SK-N-SH (cell line): ENCODE measurements around the gene ZNF587B. TPM values are rescaled to one million over a fixed set of nuclear protein-coding genes. Genes with fewer than 3 reads are reported as not detected.

Source experiments
- CTCF ChIA-PET: fragments of 300-600, 350-600 bp; formaldehyde crosslinking; extraction: SDS; loops from one replicate; lab custom pipeline; 2021; lab: Yijun Ruan, JAX
- POLR2A ChIA-PET: fragments of 350-600 bp; sonication (Branson Sonifier 250); formaldehyde crosslinking; extraction: SDS; loops from one replicate; lab custom pipeline; 2020; ENCODE audit warnings: antibody characterized with exemption, inconsistent platforms; lab: Yijun Ruan, JAX
- DNase-seq: peaks from one replicate; pipeline ENCODE4 v3.0.0; 2012
- H2AFZ ChIP-seq: fragments of 200-600 bp; sonication (generic); 2 replicates; pipeline ENCODE4 v1.8.1; 2016; ENCODE audit warnings: antibody characterized with exemption, mild to moderate bottlenecking, low read depth
- H3F3A ChIP-seq: fragments of 200-600 bp; sonication (generic); replicated peaks from 2 replicates; pipeline ENCODE3; 2016; ENCODE audit warnings: antibody characterized with exemption, mild to moderate bottlenecking; ENCODE audit not compliant: insufficient read depth
- H3K27ac ChIP-seq, 2 experiments: fragments of 200-500 bp in 1 of 2; fragments of 200-600 bp in 1 of 2; sonication (Bioruptor generic) in 1 of 2; sonication (generic), shearing (Covaris generic) in 1 of 2; 2 replicates each; pipeline versions ENCODE4 v1.5.1 to v1.6.1; 2014 to 2016; ENCODE audit warnings: low read depth in 2 of 2, inconsistent platforms in 1 of 2, low read length in 1 of 2, mild to moderate bottlenecking in 1 of 2, mixed read lengths in 1 of 2
- H3K27me3 ChIP-seq: fragments of 200-600 bp; sonication (generic), shearing (Covaris generic); 2 replicates; pipeline ENCODE4 v1.6.1; 2016; ENCODE audit warnings: mixed run types; ENCODE audit not compliant: insufficient read depth
- H3K36me3 ChIP-seq, 2 experiments: fragments of 200-500 bp in 1 of 2; fragments of 200-600 bp in 1 of 2; sonication (Bioruptor generic) in 1 of 2; sonication (generic) in 1 of 2; replicated peaks in 1 of 2; 2 replicates each; pipeline versions ENCODE3 to v1.5.1; 2014 to 2016; ENCODE audit warnings: low read length in 1 of 2, mild to moderate bottlenecking in 1 of 2; ENCODE audit not compliant: insufficient read depth in 2 of 2, control insufficient read depth in 1 of 2
- H3K4me1 ChIP-seq, 2 experiments: fragments of 200-500 bp in 1 of 2; fragments of 200-600 bp in 1 of 2; sonication (Bioruptor generic) in 1 of 2; sonication (generic), shearing (Covaris generic) in 1 of 2; 2 replicates each; pipeline versions ENCODE4 v1.5.1 to v1.6.1; 2014 to 2016; ENCODE audit warnings: low read depth in 1 of 2, low read length in 1 of 2, mixed run types in 1 of 2; ENCODE audit not compliant: insufficient read depth in 2 of 2, control insufficient read depth in 1 of 2
- H3K4me2 ChIP-seq: fragments of 200-600 bp; sonication (generic), shearing (Covaris generic); 2 replicates; pipeline ENCODE4 v1.6.1; 2017; ENCODE audit warnings: mixed run types
- H3K4me3 ChIP-seq, 2 experiments: fragments of 200-500 bp in 1 of 2; fragments of 200-600 bp in 1 of 2; sonication (Bioruptor generic) in 1 of 2; sonication (generic), shearing (Covaris generic) in 1 of 2; 2 replicates each; pipeline versions ENCODE4 v1.5.1 to v1.8.1; 2014 to 2016; ENCODE audit warnings: low read depth in 2 of 2, inconsistent platforms in 1 of 2, low read length in 1 of 2, mild to moderate bottlenecking in 1 of 2, mixed read lengths in 1 of 2, moderate library complexity in 1 of 2
- H3K79me2 ChIP-seq: fragments of 200-600 bp; sonication (generic); 2 replicates; pipeline ENCODE4 v1.8.1; 2017; ENCODE audit warnings: mild to moderate bottlenecking; ENCODE audit not compliant: insufficient read depth
- H3K9ac ChIP-seq: fragments of 200-600 bp; sonication (generic); 2 replicates; pipeline ENCODE4 v1.6.1; 2017; ENCODE audit warnings: mixed run types
- H3K9me2 ChIP-seq: fragments of 200-600 bp; sonication (generic); 2 replicates; pipeline ENCODE4 v1.6.1; 2017; ENCODE audit warnings: mixed run types
- H3K9me3 ChIP-seq: fragments of 200-600 bp; sonication (generic); 2 replicates; pipeline ENCODE4 v1.6.1; 2017; ENCODE audit warnings: mixed run types, mild to moderate bottlenecking, moderate library complexity
- H4K20me1 ChIP-seq: fragments of 200-600 bp; sonication (generic); 2 replicates; pipeline ENCODE4 v1.6.1; 2017; ENCODE audit warnings: mild to moderate bottlenecking, mixed run types; ENCODE audit not compliant: insufficient read depth
- CHD2 ChIP-seq: fragments of 150-350 bp; IDR thresholded peaks from 2 replicates; pipeline ENCODE4 v1.6.1; 2018; ENCODE audit warnings: low read length; ENCODE audit not compliant: partially characterized antibody
- EP300 ChIP-seq, 2 experiments: IDR thresholded peaks; 2 replicates each; pipeline versions ENCODE4 v1.4.0 to v1.6.1; 2012; ENCODE audit warnings: borderline replicate concordance in 1 of 2, low read depth in 1 of 2, low read length in 1 of 2
- FOSL2 ChIP-seq: IDR thresholded peaks from 2 replicates; pipeline ENCODE4 v1.4.0; 2012; ENCODE audit warnings: low read depth, mild to moderate bottlenecking, moderate library complexity, borderline replicate concordance
- FOXJ3 ChIP-seq: sonication (generic); formaldehyde crosslinking; IDR thresholded peaks from 2 replicates; pipeline ENCODE4 v1.5.1; 2020; ENCODE audit warnings: mild to moderate bottlenecking, missing genetic modification reagents
- GATA2 ChIP-seq: sonication (generic); formaldehyde crosslinking; IDR thresholded peaks from 2 replicates; pipeline ENCODE4 v1.5.0; 2020; ENCODE audit warnings: mild to moderate bottlenecking, missing genetic modification reagents
- JUND ChIP-seq: IDR thresholded peaks from 2 replicates; pipeline ENCODE4 v1.4.0; 2012
- MEF2A ChIP-seq: IDR thresholded peaks from 2 replicates; pipeline ENCODE4 v1.4.0; 2012; ENCODE audit warnings: low read depth, borderline replicate concordance
- MXI1 ChIP-seq: IDR thresholded peaks from 2 replicates; pipeline ENCODE4 v1.6.1; 2012; ENCODE audit warnings: mild to moderate bottlenecking, low read depth, low read length, improper control_type of control experiment
- RCOR1 ChIP-seq: fragments of 150-350 bp; IDR thresholded peaks from 2 replicates; pipeline ENCODE4 v1.6.1; 2017; ENCODE audit warnings: antibody characterized with exemption, low read length
- RFX5 ChIP-seq: IDR thresholded peaks from 2 replicates; pipeline ENCODE4 v1.6.1; 2012; ENCODE audit warnings: mild to moderate bottlenecking, improper control_type of control experiment, low read length
- SIN3A ChIP-seq: IDR thresholded peaks from 2 replicates; pipeline ENCODE4 v1.6.1; 2012; ENCODE audit warnings: low read depth, mild to moderate bottlenecking, low read length, moderate library complexity, borderline replicate concordance
- SMC3 ChIP-seq: IDR thresholded peaks from 2 replicates; pipeline ENCODE4 v1.6.1; 2012; ENCODE audit warnings: low read depth, low read length, improper control_type of control experiment
- TAF1 ChIP-seq: IDR thresholded peaks from 2 replicates; pipeline ENCODE4 v1.6.1; 2012; ENCODE audit warnings: low read depth, mild to moderate bottlenecking, low read length, moderate library complexity, borderline replicate concordance
- YY1 ChIP-seq: IDR thresholded peaks from 2 replicates; pipeline ENCODE4 v1.4.0; 2012; ENCODE audit warnings: low read depth, mild to moderate bottlenecking
- WGBS: methylation state at CpG from one replicate; pipeline ENCODE4 v1.1.6; 2017; ENCODE audit warnings: low lambda C conversion rate; 5-methylcytosine and 5-hydroxymethylcytosine counted together
- polyA plus RNA-seq, 3 experiments: library from polyadenylated mRNA; depleted of rRNA; stranded (reverse); fragments of >200 nt; gene quantifications; 2 replicates each; pipeline ENCODE4 v1.2.3, GENCODE V29; 2012
- TF ChIP-seq, protein P1 (sequence below): fragments of 150-350 bp; IDR thresholded peaks from 2 replicates; pipeline ENCODE4 v1.6.1; 2016; ENCODE audit warnings: mild to moderate bottlenecking, low read depth, low read length
- TF ChIP-seq, protein P2 (sequence below): IDR thresholded peaks from 2 replicates; pipeline ENCODE4; 2012
- TF ChIP-seq, protein P3 (sequence below): IDR thresholded peaks from 2 replicates; pipeline ENCODE4 v1.4.0; 2012; ENCODE audit warnings: low read depth, borderline replicate concordance
- TF ChIP-seq, protein P4 (sequence below): fragments of 150-350 bp; IDR thresholded peaks from 2 replicates; pipeline ENCODE4 v1.6.1; 2017; ENCODE audit warnings: antibody characterized with exemption, low read length, low read depth, borderline replicate concordance
- TF ChIP-seq, protein P5 (sequence below): IDR thresholded peaks from 2 replicates; pipeline ENCODE4 v1.4.0; 2012; ENCODE audit warnings: low read depth, borderline replicate concordance

ZNF587B gene
- polyA plus RNA-seq, 1 of the 3 experiments (the other 2 are of a cell fraction) = 2.4 TPM

DNA sequence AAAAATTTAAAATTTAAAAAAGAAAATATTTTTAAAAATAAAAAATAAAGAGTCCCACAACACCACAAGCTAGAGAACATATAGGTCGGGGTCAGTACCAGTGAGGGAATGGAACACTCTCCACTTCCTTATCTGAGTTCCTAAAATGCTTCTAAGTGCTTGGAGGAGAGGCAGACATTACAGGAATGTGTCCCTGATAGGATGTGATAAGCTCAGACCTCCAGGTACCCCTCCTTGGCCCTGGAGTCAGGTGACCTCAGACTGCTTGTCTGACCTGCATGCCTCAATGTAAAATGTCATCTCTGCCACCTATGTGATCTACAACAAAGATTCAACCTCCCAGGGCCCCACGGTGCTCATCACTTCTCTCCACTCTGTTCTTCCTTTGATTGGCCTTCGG is 55.9 kb downstream of the ZNF587B start:
- DNase-seq = no peak
- TF ChIP-seq FOXJ3 (CRISPR knock-in tag) (no peak), GATA2 (no peak), EP300 (IDR thresholded peaks at IDR 0.05; ENCODE audit: borderline replicate concordance in 1 of 2, low read depth in 1 of 2, low read length in 1 of 2) (no peak), JUND (no peak), FOSL2 (no peak), CHD2 (no peak), SMC3 (no peak), RCOR1 (no peak), RFX5 (no peak)
- TF ChIP-seq, protein P1, sequence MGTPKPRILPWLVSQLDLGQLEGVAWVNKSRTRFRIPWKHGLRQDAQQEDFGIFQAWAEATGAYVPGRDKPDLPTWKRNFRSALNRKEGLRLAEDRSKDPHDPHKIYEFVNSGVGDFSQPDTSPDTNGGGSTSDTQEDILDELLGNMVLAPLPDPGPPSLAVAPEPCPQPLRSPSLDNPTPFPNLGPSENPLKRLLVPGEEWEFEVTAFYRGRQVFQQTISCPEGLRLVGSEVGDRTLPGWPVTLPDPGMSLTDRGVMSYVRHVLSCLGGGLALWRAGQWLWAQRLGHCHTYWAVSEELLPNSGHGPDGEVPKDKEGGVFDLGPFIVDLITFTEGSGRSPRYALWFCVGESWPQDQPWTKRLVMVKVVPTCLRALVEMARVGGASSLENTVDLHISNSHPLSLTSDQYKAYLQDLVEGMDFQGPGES = no peak
- TF ChIP-seq, protein P2, sequence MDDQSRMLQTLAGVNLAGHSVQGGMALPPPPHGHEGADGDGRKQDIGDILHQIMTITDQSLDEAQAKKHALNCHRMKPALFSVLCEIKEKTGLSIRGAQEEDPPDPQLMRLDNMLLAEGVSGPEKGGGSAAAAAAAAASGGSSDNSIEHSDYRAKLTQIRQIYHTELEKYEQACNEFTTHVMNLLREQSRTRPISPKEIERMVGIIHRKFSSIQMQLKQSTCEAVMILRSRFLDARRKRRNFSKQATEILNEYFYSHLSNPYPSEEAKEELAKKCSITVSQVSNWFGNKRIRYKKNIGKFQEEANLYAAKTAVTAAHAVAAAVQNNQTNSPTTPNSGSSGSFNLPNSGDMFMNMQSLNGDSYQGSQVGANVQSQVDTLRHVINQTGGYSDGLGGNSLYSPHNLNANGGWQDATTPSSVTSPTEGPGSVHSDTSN = no peak
- TF ChIP-seq, all 33 proteins: peak for 0
- H3K9me2 ChIP-seq = no peaks in the 10 kb centered on the region
- H4K20me1 ChIP-seq = no peaks in the 10 kb centered on the region
- WGBS = 88% methylated on average over 3 of the region's 3 CpGs
- no peaks in the 10 kb centered on the region for H3K4me1 ChIP-seq
- no peaks in the 10 kb centered on the region for H3K27me3 ChIP-seq
- H3K4me3 ChIP-seq = no peak overlapping the region
- no peaks in the 10 kb centered on the region for H3K79me2 ChIP-seq
- ChIA-PET POLR2A (no interaction called here), CTCF (interaction anchor here (0.6 kb wide), 1 partner anchor 16 kb away, joined by 3 read pairs; no protein-coding TSS in a partner anchor)
- H3K27ac ChIP-seq = no peak overlapping the region
- no peak overlapping the region for H3K9ac ChIP-seq
- H3K4me2 ChIP-seq = no peak overlapping the region
- H2AFZ ChIP-seq = no peak overlapping the region
- peaks cover 0 to 4% of the 10 kb centered on the region in 2 experiments for H3K36me3 ChIP-seq
- no peaks in the 10 kb centered on the region; the same call in 1 of the 2 replicates for H3K9me3 ChIP-seq
- no peaks in the 10 kb centered on the region for H3F3A ChIP-seq

DNA sequence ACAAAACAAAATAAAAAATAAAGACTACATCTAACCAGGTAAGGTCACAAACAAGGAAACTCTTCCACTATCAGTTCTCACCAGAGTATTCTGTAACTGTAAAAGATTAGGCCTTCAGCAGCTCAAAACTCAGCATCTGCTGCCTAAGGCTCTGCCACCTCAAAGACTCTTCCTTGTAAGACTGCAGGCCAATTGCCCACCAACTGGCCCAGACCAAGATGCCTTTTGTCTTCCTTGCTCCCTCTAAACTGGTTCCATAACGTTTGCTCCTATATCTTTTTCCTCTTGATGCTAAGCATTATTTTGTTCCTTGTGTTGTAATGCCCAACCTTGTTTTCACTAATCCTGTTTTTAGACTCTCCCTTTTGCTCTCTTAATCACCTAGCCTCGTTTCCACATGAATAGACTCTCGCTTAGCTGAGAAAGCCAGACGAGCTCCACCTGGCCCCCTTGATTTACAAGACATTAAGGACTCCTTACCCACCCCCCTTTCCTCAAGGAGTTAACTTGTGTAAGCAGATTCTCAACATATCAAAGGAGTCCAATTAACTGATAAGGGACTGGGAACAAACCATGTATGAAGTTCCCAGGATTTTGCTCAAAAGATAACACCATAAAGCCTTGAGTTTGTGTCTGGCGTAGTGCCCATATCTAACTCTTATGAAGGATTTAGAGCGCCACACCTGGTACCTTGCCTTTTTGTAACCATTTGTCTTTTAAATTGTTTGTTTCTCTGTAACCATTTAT is 57.3 kb downstream of the ZNF587B start:
- Histone ChIP-seq H3K27ac (no peak overlapping the region), H2AFZ (no peak overlapping the region), H3K4me1 (no peaks in the 10 kb centered on the region)
- no peak for TF ChIP-seq TAF1
- TF ChIP-seq YY1 = no peak
- TF ChIP-seq, protein P3, sequence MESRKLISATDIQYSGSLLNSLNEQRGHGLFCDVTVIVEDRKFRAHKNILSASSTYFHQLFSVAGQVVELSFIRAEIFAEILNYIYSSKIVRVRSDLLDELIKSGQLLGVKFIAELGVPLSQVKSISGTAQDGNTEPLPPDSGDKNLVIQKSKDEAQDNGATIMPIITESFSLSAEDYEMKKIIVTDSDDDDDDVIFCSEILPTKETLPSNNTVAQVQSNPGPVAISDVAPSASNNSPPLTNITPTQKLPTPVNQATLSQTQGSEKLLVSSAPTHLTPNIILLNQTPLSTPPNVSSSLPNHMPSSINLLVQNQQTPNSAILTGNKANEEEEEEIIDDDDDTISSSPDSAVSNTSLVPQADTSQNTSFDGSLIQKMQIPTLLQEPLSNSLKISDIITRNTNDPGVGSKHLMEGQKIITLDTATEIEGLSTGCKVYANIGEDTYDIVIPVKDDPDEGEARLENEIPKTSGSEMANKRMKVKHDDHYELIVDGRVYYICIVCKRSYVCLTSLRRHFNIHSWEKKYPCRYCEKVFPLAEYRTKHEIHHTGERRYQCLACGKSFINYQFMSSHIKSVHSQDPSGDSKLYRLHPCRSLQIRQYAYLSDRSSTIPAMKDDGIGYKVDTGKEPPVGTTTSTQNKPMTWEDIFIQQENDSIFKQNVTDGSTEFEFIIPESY = no peak
- TF ChIP-seq RCOR1 = no peak
- no peak for TF ChIP-seq MEF2A
- TF ChIP-seq, protein P4, sequence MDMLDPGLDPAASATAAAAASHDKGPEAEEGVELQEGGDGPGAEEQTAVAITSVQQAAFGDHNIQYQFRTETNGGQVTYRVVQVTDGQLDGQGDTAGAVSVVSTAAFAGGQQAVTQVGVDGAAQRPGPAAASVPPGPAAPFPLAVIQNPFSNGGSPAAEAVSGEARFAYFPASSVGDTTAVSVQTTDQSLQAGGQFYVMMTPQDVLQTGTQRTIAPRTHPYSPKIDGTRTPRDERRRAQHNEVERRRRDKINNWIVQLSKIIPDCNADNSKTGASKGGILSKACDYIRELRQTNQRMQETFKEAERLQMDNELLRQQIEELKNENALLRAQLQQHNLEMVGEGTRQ = no peak
- no peak for TF ChIP-seq MXI1
- no peak for TF ChIP-seq FOXJ3 (CRISPR knock-in tag)
- no peak for TF ChIP-seq SIN3A
- TF ChIP-seq, protein P5, sequence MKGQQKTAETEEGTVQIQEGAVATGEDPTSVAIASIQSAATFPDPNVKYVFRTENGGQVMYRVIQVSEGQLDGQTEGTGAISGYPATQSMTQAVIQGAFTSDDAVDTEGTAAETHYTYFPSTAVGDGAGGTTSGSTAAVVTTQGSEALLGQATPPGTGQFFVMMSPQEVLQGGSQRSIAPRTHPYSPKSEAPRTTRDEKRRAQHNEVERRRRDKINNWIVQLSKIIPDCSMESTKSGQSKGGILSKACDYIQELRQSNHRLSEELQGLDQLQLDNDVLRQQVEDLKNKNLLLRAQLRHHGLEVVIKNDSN = no peak
- TF ChIP-seq, all 33 proteins: peak for 0
- 54% methylated on average over 6 of the region's 6 CpGs for WGBS
- H4K20me1 ChIP-seq = no peaks in the 10 kb centered on the region
- ChIA-PET CTCF (interaction anchor here (1.0 to 1.2 kb wide), 2 partner anchors 17 to 268 kb away, joined by 3 read pairs; no protein-coding TSS in a partner anchor), POLR2A (no interaction called here)
- peaks cover 0 to 4% of the 10 kb centered on the region in 2 experiments for H3K36me3 ChIP-seq
- DNase-seq = no peak
- no peaks in the 10 kb centered on the region for H3K9me2 ChIP-seq
- H3K27me3 ChIP-seq = no peaks in the 10 kb centered on the region
- no peak overlapping the region for H3K9ac ChIP-seq
- no peaks in the 10 kb centered on the region; the same call in 1 of the 2 replicates for H3K9me3 ChIP-seq
- no peak overlapping the region for H3K4me2 ChIP-seq
- H3F3A ChIP-seq = no peaks in the 10 kb centered on the region
- H3K4me3 ChIP-seq = no peak overlapping the region; a peak in 2 of 4 replicates
- H3K79me2 ChIP-seq = no peaks in the 10 kb centered on the region
